GM19455 (cell line): ENCODE measurements around the gene DAB2IP.

Experiments
- ATAC-seq: cut with Tn5 transposase; IDR thresholded peaks from one replicate; pipeline ENCODE4 v1.9.1; 2021; ENCODE audit not compliant: unreplicated experiment

The DAB2IP gene

DNA sequence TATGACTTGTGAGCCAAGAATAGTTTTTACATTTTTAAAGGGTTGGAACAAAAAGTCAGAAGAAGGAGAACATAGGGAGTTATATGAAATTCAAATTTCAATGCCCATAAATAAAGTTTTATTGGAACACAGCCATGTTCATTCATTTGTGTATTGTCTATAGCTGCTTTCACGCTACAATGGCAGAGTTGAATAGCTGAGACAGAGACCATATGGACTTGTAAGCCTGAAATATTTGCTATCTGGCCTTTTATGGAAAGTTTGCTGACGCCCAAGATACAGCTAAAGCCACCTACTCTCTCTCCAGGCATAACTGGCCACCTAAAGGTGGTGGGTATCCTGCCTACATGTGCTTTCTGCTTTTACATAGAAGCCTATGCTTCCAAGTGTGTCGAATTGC is 10.9 kb downstream of the DAB2IP start:
- no peak for ATAC-seq

DNA sequence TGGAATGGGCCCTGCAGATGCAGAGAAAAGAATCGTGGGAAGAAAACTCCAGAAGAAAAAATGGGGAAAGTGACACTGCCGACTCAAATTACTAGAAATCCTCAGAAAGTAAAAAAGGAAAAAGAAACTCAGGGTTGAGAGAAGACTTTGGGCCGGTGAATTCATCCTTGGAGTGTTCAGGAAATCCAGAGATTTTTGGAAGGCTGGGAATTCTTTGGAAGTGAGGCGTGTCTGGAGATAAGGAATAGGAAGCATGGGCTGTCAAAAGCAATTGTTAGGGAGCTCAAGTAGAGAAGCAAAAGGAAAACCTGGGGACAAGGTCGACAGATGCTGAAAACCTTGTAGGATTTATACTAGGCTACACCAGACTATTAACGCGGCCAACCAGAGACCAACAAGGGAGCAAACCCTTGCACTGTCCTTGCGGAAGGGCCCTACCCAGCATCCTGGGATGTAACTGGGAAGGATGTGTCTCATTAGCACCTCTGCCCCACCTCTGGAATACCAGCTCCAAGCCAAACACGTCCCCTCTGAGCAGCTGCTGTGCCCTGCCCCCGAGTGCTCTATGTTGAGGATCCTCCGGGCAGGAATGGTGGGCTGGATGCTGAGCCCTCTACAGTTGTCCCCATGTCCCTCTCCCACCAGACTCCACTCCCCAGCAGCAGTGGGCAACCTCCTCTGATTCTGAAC is 11.6 kb downstream of the DAB2IP start:
- ATAC-seq = no peak

DNA sequence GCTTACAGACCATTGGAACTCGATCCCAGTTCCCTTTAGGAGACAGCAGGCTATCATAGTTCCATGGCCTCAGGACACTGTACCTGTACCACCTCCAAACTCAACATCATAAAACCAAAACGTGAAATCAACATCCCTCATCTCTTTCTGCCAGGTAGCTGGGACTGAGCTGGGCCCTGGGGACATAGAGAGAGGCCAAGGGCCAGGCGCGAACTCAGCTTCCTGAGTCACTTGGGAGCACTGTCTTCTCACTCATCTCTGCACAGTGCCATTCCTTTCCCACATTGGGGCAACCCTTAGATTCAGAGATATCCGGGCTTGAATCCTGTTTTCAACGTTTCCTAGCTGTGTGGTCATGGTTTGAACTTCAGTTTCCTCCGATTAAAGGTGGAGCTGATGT is 12.2 kb downstream of the DAB2IP start:
- no peak for ATAC-seq

DNA sequence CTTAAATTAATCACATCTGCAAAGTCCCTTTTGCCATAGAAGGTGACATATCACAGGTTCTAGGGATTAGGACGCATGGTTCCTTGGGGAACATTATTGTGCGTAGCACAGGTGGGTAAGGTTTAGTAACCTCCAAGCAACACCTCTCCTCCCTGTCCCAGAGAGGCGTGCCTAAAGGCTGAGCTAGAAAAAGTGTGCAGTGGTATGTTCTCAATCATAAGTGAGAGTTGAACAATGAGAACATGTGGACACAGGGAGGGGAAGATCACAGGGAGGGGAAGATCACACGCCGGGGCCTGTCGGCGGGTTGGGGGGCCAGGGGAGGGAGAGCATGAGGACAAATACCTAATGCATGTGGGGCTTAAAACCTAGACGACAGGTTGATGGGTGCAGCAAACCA is 14.9 kb downstream of the DAB2IP start:
- no peak for ATAC-seq

DNA sequence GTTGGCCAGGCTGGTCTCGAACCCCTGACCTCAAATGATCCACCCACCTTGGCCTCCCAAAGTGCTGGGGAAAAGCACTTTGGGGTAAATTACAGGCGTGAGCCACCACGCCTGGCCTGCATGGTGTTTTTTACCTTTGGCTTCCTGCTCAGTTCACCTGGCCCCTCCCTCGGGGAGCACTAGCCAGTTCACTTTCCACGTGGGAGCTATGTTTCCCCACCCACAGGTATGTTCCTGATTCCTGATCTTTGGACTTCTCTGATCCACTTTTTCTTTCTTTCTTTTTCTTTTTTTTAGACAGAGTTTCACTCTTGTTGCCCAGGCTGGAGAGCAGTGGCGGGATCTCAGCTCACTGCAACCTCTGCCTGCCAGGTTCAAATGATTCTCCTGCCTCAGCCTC is 15.8 kb downstream of the DAB2IP start:
- no peak for ATAC-seq

DNA sequence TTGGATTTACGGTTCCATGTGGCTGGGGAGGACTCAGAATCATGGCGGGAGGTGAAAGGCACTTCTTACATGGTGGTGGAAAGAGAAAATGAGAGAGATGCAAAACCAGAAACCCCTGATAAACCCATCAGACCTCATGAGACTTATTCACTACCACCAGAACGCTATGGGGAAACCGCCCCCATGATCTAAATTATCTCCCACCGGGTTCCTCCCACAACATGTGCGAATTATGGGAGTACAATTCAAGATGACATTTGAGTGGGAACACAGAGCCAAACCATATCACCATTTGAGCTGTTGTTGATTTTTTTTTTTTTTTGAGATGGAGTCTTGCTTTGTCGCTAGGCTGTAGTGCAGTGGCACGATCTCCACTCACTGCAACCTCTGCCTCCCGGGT is 16.5 kb downstream of the DAB2IP start:
- no peak for ATAC-seq

DNA sequence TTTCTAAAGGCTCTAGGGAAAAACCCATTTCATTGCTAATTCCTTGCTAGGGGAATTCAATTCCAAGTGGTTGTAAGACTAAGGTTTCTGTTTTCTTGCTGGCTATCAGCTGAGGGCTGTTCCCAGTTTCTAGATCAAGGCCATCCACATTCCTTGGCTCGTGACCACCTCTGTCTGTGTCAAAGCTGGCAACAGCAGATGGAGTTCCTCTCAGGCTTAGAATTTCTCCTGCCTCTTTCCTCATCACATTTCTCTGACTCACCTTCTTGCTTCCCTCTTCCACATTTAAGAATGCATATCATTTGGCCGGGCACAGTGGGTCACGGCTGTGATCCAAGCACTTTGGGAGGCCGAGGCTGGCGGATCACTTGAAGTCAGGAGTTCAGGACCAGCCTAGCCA is 19.0 kb downstream of the DAB2IP start:
- ATAC-seq = no peak

DNA sequence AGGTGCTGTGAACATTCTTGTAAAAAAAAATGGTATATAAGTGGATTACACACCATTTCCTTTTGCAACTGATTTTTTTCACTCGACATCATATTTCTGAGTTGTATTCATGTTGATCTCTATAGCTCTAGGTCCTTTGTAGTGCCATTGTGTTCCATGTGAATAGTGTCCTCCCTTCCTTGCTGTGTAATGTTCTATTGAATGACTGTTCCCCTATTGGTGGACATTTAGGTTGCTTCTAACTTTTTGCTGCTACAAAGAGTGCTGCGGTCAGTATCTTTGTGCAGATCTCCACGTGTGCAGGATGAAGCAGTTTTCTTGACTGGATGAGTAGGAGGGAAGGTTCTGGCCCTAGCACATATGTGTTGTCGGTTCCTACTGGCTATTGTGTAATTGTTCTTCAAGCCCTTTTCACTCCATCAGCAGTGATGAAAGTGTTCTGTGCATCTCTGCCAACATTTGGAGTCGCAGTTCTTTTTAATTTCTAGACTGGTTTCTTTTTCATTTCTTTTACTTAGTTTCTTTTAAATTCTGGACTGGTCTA is 20.2 kb downstream of the DAB2IP start:
- no peak for ATAC-seq

DNA sequence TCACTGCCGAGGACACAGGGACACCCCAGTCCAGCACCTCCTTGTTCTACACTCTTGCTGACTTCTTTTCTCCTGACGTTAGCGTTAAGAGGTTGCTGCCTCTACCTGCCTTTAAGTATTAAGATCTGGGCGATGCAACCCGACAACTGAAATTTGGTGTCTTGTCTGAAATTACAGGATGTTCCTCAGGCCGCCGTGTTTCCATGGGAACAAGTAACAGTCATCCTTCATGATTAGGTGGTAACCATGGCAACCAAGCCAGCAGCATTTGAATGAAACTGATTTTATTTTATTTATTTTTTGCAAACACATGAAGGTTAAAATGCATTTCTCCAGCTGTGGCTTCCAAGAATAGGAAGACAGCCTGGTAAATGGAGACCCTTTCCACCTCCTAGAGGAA is 20.8 kb downstream of the DAB2IP start:
- ATAC-seq = no peak

DNA sequence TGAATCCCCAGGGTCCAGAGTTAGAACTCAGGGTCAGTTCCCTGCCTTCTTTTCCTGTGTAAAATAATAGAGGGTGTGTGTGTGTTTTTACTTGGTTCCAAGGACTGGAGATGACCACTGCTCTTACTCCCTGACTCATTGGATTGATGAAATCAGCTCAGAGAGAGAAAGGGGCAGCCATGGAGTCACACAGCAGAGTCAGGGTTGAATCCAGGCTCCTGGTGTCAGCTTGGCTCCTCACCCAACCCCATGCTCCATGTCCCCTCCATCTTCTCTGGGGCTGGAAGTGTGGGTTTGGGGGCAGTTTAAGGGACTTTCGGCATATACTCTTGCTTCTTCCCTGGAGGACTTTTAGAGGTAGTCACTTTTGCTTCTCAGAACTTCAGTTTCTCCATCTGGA is 21.6 kb downstream of the DAB2IP start:
- no peak for ATAC-seq

DNA sequence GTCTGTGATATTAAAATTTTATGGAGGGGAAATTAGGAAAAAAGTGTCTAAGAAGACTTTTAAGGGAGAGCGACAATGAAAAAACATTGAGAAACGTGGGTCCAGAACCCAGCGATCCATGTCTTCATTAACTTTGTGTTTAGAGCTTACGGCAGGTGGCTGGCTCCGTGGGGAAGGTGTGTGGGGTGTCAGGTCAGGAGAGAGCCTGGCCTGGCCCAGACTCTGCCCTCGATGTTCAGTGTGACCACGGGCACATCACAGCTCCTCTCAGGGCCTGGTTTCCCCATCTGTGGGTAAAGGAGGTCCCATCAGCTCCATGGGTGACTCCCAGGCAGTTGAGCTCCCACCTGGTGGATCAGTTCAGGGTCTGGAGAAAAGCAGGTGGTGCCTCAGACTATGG is 22.1 kb downstream of the DAB2IP start:
- ATAC-seq = no peak

DNA sequence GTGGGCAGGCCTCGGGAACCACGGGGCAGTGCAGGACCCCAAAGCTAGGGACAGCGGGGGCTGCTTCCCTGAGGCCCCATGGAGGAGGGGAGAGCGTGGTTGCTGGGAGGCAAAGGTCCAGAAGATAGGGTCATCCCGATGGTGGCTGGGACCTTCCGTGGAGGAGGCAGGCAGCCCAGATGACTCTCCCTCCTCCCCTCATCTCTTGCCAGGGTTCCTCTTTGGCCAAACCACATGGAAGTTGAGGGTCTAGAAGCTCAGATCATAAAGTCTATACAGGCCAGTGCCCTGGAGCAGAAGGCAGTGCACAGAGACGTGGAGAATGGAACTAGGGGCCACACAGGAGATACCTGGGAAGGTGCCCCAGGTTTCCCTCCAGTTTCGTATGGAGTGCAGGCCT is 22.6 kb downstream of the DAB2IP start:
- no peak for ATAC-seq

DNA sequence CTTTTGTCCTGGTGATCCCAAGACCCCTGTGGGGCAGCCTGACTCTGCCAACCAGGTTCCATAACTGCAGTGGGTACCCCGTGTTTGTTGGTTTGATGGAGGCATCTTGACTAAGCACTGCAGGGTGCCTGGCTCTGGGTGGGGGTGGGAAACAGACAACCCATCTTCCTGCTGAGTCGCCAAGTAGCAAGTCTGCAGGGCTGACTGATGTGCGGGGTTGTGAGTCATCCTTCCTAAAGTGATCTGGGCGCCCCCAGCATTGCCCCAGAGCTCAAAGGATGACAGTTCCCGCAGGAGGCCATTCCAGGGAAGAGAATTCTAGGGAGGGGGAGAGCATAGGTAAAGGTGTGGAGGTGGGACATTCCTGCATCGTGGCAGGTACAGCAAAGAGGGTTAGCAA is 23.5 kb downstream of the DAB2IP start:
- ATAC-seq = no peak

DNA sequence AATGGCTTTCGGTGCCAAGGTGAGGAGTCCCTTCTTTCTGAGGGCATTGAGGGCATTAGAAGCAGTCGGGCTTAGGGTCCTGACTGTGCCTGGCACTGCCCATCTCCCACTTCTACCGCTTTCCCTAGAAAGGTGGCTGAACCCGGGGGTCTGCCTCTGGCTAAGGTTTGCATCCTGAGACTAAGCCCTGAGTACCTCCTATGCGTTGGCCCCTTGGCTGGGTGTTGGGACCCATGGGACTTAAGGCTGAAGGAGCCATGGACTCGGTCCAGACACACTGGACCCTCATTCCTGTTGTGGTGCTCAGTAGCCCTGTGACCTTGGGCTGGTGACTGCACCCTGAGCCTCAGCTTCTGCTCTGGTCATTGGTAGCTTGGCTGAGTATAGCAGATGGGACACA is 23.9 kb downstream of the DAB2IP start:
- ATAC-seq = no peak

DNA sequence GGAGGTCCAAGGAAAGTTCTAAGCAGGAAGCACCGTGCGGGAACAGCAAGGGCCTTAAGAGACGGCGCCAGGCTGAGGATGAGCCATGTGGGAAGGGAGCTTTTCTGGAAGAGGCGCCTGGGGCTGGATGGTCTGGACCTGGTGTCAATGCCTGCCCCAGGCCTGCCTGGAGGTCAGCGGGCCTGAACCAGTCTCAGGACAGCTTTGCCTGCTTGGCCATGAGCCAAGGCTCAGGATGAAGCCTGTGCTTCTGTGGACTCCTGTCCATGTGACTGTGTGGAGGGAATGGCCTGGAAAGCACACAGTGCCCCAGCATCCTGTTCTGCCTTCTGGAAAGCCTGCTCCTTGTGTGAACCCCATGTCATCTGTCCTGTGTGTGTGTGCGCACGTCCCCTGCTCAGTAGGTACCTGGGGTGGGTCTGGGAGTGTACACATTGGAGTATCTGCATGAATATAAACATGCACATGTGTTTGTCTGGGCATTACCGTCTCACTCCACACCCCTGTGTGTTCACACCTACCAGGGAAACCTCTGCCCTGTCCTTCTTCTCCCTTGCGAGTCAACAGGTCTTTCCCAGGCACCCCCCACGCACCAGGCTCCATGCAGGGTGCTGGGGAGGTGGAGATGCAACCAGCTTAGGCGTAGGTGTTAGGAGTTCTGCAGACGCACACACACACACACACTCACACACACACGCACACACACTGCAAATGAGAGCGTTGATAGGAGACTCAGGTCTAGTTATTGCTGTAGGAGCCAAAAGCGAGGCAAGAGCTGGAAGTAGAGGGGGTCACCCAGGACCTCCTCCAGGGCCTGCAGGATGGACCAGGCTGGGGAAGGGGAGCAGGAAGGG is 24.8 kb downstream of the DAB2IP start:
- no peak for ATAC-seq

DNA sequence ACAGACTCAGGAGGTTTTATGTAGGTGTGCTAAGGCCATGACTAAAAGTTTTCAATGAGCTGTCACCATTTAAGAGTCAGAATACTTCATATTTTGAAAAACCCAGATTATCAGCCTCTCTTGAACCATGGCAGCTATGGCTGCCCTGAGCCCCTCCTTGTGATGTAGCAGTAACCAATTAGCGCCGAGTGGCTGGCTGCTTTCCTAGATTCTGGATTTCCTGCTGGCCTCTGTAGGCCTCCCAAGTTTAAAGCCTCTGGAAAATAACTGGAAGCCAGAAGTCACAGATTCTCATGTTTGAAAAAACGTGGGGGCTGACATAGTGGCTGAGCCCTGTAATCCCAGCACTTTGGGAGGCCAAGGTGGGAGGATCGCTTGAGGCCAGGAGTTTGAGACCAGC is 25.5 kb downstream of the DAB2IP start:
- ATAC-seq = no peak

DNA sequence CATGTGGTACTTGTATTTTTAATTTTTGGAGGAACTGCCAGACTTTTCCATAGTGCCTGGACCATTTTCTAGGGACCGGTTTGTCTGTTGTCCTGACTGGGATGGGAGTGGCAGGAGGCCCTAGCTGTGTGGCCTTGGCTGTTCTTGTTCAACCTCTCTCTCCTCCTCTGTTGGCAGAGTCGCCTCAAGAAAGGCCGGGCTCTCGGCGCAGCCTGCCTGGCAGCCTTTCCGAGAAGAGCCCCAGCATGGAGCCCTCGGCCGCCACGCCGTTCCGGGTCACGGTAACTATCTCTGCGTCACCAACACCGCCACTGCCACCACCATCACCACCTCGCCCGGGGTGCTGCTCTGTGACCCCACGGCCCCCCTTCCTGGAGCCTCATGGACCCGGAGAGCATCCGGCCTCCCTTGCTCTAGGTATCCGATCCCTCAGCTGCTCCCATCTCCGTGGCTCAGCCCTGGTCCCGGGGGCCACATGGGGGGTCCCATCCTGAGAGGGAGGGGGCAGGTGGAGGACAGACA is 27.1 kb downstream of the DAB2IP start:
- ATAC-seq = no peak

DNA sequence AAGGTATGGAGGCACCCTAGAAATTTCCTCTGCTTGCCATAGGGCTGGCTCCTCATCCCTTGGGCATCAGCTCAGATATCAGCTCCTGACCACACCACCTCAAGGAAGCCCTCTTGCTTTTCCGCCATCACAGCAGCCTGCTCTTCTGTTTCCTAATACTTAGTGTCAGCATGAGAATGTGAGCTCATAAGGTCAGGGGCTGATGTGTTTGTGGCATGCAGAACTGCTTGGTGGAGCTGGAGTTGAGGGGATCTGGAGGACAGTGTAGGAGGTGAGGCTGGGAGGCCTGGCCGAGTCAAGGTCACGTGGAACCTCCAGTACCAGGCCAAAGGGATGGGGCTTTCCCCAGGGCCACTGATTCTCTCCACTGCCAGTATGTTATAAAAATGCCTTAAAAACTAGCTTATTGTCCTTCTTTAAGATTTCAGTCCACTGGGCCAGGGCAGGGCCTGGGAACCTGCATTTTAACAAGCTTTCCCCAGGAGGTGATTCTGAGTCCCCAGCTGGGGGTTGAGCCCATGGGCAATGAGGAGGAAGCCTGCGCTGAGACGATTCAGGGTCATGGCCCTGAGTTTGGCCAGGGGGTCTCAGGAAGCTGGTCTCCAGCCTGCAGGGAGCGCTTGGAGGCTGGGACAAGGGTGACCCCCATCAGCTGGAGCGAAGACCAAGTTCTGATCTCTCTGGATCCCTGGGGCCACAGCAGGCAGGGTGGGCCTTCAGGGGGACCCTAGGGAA is 28.6 kb downstream of the DAB2IP start:
- no peak for ATAC-seq

DNA sequence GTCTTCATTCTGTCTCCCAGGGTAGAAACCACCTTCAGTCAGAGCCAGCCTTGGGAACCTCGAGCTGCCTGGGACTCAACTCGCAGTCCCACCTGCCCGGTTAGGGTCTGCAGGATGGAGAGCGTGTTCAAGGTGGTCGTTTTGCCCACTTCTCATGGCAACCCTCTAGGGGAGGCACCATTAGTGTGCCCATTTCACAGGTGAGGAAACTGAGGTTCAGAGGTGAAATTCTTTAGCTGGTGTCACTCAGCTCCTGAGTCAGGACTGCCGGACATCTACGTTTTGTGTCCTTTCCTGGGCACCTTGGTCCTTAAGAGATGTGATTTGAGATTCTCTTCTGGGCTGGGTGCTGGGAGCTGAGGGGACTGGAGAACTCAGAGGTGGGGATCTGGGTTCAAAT is 30.0 kb downstream of the DAB2IP start:
- ATAC-seq = no peak

DNA sequence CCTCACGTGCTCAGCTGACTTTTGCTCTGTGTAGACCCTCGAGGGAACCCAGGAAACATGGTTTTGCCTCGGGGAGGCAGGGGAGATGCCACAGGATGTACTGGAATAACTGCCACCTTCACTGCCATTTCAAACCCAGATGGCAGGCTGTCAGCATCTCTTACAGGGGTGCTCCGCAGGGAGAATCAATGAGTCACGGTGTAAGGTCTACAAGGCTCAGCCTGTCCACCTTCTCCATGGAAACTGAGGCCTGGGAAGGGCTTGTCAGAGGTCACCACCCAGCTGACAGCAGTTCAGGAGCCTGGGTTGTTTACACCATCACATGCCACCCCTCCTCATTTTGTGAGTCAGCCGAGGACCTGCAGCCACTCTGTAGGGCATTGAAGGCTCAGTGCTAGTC is 30.8 kb downstream of the DAB2IP start:
- no peak for ATAC-seq

DNA sequence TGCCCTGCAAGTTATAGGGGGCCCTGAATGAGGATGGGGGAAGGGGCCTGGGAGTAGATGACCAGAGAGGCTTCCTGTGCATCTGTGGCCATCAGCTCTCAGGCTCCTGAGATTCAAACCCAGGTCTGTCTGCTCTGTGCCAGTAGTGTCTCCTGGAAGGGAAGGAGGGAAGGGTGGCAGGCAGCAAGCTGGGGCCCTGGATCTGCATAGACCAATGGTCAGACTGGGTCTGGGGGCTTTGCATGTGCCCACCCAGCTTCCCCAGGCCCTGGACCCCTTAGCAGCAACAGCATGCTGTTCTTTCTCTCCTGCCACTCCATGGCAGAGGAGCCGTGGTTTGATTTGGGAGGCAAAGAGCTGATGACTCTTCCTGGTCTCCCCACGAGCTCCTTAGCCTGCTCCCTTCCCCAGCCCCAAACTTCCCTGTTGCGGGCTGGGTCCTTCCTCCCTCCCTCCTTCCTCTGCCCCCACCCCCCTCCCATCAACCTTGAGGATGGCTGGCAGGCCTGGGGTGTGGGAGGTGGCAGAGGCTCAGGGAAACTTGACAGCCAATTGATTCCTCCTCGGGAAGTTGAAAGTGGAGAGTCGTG is 31.6 kb downstream of the DAB2IP start:
- ATAC-seq = no peak
